ENCODE results near the gene CYFIP2.

Gene CYFIP2

GRCh38 chr5:157366741-157367674 is 101.1 kb downstream of the CYFIP2 start:
- ChIA-PET POLR2A (no interaction called here), CTCF (no interaction called here)
- DNase-seq (ENCODE audit: extremely low spot score) = peak; percentile 58
- TF ChIP-seq FOXM1 (IDR thresholded peaks at IDR 0.05; ENCODE audit: borderline replicate concordance) (no peak), FOXK2 (IDR thresholded peaks at IDR 0.05) (no peak), ELF4 (IDR thresholded peaks at IDR 0.05) (no peak), PKNOX1 (IDR thresholded peaks at IDR 0.05) (no peak), CTBP1 (IDR thresholded peaks at IDR 0.05; ENCODE audit: borderline replicate concordance) (no peak), L3MBTL2 (conservative IDR thresholded peaks at IDR 0.05) (no peak), TARDBP (IDR thresholded peaks at IDR 0.05) (no peak), NFRKB (IDR thresholded peaks at IDR 0.05) (no peak), FOXA1 (IDR thresholded peaks at IDR 0.05) (no peak), ZNF384 (IDR thresholded peaks at IDR 0.05) (no peak)

GRCh38 chr5:157369507-157369906 is 103.6 kb downstream of the CYFIP2 start:
- no peak for TF ChIP-seq LEF1 (IDR thresholded peaks at IDR 0.05; ENCODE audit: borderline replicate concordance)
- no peak for TF ChIP-seq SP1 (IDR thresholded peaks at IDR 0.05)
- no peak for TF ChIP-seq BHLHE40 (IDR thresholded peaks at IDR 0.05; ENCODE audit: borderline replicate concordance)
- TF ChIP-seq CTBP1 (IDR thresholded peaks at IDR 0.05; ENCODE audit: borderline replicate concordance) = no peak
- no peak for TF ChIP-seq HDGF (IDR thresholded peaks at IDR 0.05; ENCODE audit: borderline replicate concordance)
- POLR2A ChIA-PET = no interaction called here
- CTCF ChIA-PET = interaction anchor here (0.6 kb wide), 1 partner anchor 269 kb away, joined by 3 read pairs; no protein-coding TSS in a partner anchor
- no peak for DNase-seq (ENCODE audit: extremely low spot score)

- ChIA-PET POLR2A (no interaction called here), CTCF (no interaction called here)
- no peak for TF ChIP-seq SUZ12 (IDR thresholded peaks at IDR 0.05)
- TF ChIP-seq L3MBTL2 (conservative IDR thresholded peaks at IDR 0.05) = no peak
- TF ChIP-seq LEF1 (IDR thresholded peaks at IDR 0.05; ENCODE audit: borderline replicate concordance) = no peak
- no peak for TF ChIP-seq BHLHE40 (IDR thresholded peaks at IDR 0.05; ENCODE audit: borderline replicate concordance)
- no peak for DNase-seq (ENCODE audit: extremely low spot score)
Observed at GRCh38 chr5:157370967-157371366, 105.0 kb downstream of the CYFIP2 start.

- no peak for TF ChIP-seq LEF1 (IDR thresholded peaks at IDR 0.05; ENCODE audit: borderline replicate concordance)
- no peak for TF ChIP-seq SP1 (IDR thresholded peaks at IDR 0.05)
- no peak for TF ChIP-seq FOXA1 (IDR thresholded peaks at IDR 0.05)
- TF ChIP-seq ZNF384 (IDR thresholded peaks at IDR 0.05) = no peak
- no peak for TF ChIP-seq BHLHE40 (IDR thresholded peaks at IDR 0.05; ENCODE audit: borderline replicate concordance)
- TF ChIP-seq ELF4 (IDR thresholded peaks at IDR 0.05) = no peak
- TF ChIP-seq FOXM1 (IDR thresholded peaks at IDR 0.05; ENCODE audit: borderline replicate concordance) = no peak
- TF ChIP-seq NFRKB (IDR thresholded peaks at IDR 0.05) = no peak
- no peak for TF ChIP-seq PKNOX1 (IDR thresholded peaks at IDR 0.05)
- no peak for TF ChIP-seq CTBP1 (IDR thresholded peaks at IDR 0.05; ENCODE audit: borderline replicate concordance)
- no peak for TF ChIP-seq L3MBTL2 (conservative IDR thresholded peaks at IDR 0.05)
- no peak for TF ChIP-seq TARDBP (IDR thresholded peaks at IDR 0.05)
- no peak for TF ChIP-seq FOXK2 (IDR thresholded peaks at IDR 0.05)
- TF ChIP-seq SUZ12 (IDR thresholded peaks at IDR 0.05) = no peak
- ChIA-PET CTCF (no interaction called here), POLR2A (no interaction called here)
- no peak for DNase-seq (ENCODE audit: extremely low spot score)
Observed at GRCh38 chr5:157371655-157372471, 105.9 kb downstream of the CYFIP2 start.

- CTCF ChIA-PET = no interaction called here
Observed at GRCh38 chr5:157372472-157372822, 106.5 kb downstream of the CYFIP2 start.

GRCh38 chr5:157378509-157378908 is 112.6 kb downstream of the CYFIP2 start:
- ChIA-PET POLR2A (no interaction called here), CTCF (interaction anchor here (0.6 kb wide), 1 partner anchor 871 kb away, joined by 6 read pairs; no protein-coding TSS in a partner anchor)
- no peak for DNase-seq (ENCODE audit: extremely low spot score)
- TF ChIP-seq SUZ12 (IDR thresholded peaks at IDR 0.05) (no peak), PKNOX1 (IDR thresholded peaks at IDR 0.05) (no peak), NFRKB (IDR thresholded peaks at IDR 0.05) (no peak), SP1 (IDR thresholded peaks at IDR 0.05) (no peak), CTBP1 (IDR thresholded peaks at IDR 0.05; ENCODE audit: borderline replicate concordance) (no peak), LEF1 (IDR thresholded peaks at IDR 0.05; ENCODE audit: borderline replicate concordance) (no peak), TARDBP (IDR thresholded peaks at IDR 0.05) (no peak), FOXM1 (IDR thresholded peaks at IDR 0.05; ENCODE audit: borderline replicate concordance) (no peak), FOXA1 (IDR thresholded peaks at IDR 0.05) (no peak), HDGF (IDR thresholded peaks at IDR 0.05; ENCODE audit: borderline replicate concordance) (no peak), BHLHE40 (IDR thresholded peaks at IDR 0.05; ENCODE audit: borderline replicate concordance) (no peak), ARNT (IDR thresholded peaks at IDR 0.05) (no peak), ELF4 (IDR thresholded peaks at IDR 0.05) (no peak), FOXK2 (IDR thresholded peaks at IDR 0.05) (no peak)

More at GRCh38 chr5:157372472-157372822, 106.5 kb downstream of the CYFIP2 start:
- DNase-seq (ENCODE audit: extremely low spot score) = no peak
- POLR2A ChIA-PET = no interaction called here
- TF ChIP-seq ZNF384 (IDR thresholded peaks at IDR 0.05) (no peak), BHLHE40 (IDR thresholded peaks at IDR 0.05; ENCODE audit: borderline replicate concordance) (no peak), FOXK2 (IDR thresholded peaks at IDR 0.05) (no peak), LEF1 (IDR thresholded peaks at IDR 0.05; ENCODE audit: borderline replicate concordance) (no peak), SUZ12 (IDR thresholded peaks at IDR 0.05) (no peak)

Measured in HEK293T (cell line).